Endometrial microvascular endothelial cells (primary cell): ENCODE data around the gene NCOA4. TPM values are rescaled to one million over a fixed set of nuclear protein-coding genes. Genes with fewer than 3 reads are reported as not detected.
"Not testable (repeated sequence)": the region's sequence is repeated elsewhere in the genome, so short reads cannot be mapped to it uniquely, and the experiment has no call there.

Experiments used
- in situ Hi-C: cut with HindIII; loops from 2 replicates; pipeline ENCODE4 v1.10.0; 2017; ENCODE audit warnings: low sequenced_read_pairs, low pct_unique_long_range_greater_than_20kb; ENCODE audit errors: inconsistent ontology term
- total RNA-seq: library from RNA; depleted of rRNA; stranded (reverse); fragments of >200 nt; gene quantifications from one replicate; pipeline ENCODE4 v1.2.3, GENCODE V29; 2015; ENCODE audit errors: inconsistent ontology term

The NCOA4 gene
- total RNA-seq, 1 donor from 2014 or later: 211 TPM

DNA sequence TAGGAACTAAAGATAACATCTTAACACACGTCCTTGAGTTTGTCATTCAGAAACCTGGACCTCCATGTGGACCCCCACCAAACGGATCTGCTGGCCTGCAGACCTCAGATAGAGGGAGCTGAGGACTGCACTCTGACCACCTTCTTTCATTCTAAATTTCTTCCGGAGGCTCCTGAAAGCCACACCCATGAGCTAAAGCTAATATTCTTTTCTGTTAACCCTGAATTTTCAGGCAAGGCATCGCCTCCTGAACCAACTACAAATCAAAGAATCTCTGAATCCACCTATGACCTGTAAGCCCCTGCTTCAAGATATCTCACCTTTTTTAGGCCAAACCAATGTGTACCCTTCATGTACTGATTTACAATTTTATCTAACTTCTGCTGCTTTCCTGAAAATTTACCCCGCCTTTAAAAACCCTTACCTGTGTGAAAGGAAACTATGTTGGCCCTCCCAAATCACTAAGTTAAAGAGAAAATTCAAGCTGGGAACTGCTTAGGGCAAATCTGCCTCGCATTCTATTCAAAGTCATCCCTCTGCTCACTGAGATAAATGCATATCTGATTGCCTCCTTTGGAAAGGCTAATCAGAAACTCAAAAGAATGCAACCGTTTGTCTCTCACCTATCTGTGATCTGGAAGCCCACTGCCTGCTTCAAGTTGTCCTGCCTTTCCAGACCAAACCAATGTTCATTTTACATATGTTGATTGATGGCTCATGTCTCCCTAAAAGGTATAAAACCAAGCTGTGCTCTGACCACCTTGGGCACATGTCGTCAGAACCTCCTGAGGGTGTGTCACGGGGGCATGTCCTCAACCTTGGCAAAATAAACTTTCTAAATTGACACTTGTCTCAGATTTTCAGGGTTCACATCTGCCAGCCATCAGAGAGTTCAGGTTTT lies 23.4 kb upstream of the NCOA4 start:
- in situ Hi-C loops: no loop called here

DNA sequence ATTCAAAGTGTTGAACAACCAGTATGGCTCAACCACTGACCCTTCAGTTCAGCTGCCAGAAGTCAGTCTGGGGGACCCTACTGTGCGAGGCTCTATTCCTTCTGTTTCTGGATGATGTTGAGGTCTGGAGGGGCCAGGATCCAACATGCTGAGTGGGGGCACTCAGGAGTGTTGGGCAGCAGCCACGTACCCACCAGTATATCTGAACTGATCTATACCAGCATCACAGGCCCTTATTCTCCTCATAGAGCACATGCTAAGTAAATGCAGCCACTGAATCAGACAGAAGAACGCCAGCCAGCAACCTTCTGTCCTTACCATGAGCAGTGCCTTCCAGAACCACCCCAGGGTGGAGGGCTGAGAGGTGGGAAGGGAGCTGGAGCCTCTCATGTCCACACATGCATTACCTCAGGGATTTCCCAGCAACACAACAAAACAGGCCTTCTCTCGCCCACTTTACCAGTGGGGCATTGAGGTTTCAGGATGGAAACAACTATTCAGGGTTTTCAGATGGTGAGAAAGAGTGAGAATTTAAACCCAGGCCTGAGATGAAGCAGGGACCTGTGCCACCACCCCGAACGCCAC lies 22.5 kb upstream of the NCOA4 start:
- in situ Hi-C loops: no loop called here

DNA sequence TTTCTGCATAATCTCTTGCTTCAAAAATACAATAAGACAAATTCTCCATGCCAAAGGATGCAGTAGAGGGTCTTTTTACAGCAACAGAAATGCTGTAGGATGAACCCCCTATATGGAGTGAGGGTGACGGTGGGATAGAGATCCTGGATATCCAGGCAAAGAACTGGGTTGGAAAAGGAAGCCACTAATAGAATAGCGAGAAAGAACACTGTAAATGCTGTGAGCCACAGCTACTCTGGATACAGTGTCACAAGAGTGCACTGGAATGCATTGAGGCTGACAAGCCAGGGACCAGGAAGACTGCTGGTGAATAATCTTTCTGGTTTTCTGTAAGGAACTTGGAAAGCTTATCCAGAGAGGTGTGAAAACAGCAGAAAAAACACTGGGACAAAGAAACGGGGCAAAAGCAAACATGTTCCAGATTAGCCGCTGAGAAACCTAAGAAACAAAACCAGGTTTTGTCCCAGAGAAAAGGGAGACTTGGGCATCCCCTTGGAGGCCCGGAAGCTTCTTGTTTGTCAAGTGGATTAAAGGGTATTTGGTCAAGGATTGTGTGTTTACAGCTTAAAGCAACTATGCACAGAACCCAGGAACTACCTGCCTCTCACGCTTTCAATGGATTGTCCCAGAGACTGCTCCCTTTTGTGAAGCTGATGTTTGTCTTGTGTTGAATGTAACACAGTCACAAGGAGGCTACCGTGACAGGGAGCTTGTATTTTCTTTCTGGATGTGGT lies 21.8 kb upstream of the NCOA4 start:
- in situ Hi-C loops: no loop called here

DNA sequence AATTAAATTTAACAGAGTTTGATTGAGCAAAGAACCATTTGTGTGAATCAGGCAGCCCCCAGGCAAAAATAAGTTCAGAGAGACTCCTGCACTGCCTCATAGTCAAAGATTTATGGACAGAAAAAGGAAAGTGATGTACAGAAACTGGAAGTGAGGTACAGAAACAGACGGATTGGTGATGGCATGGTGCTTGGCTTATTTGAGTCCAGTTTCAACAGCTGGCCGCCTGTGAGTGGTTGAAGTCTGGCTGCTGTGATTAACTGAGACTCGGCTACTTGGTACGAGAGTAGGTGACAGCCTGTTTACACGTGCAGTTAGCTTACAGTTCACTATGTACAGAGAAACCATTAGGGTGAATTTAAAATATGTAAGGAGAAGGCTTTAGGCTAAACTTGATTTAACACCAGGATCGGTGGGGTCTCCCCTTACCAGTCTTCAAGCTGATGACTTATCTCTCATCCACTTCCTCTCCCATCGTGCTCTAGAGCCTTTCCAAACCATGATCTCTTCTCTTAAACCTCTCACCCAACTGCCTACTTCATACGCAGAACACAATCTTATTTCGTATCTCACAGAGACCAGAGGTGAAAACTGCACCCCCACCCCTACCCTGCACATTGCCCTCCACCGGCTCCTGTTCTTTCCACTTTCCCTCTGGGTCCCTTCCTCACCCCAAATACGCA lies 20.7 kb upstream of the NCOA4 start:
- in situ Hi-C loops: no loop called here

DNA sequence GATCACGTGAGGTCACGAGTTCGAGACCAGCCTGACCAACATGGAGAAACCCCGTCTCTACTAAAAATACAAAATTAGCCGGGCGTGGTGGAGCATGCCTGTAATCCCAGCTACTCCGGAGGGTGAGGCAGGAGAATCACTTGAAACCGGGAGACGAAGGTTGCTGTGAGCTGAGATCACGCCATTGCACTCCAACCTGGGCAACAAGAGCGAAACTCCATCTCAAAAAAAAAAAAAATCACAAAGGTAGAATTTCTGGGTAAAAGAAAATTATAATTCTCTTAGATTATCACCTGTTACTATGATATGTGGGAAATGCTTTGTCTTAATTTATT lies 19.0 kb upstream of the NCOA4 start:
- in situ Hi-C loops: not testable (repeated sequence)

DNA sequence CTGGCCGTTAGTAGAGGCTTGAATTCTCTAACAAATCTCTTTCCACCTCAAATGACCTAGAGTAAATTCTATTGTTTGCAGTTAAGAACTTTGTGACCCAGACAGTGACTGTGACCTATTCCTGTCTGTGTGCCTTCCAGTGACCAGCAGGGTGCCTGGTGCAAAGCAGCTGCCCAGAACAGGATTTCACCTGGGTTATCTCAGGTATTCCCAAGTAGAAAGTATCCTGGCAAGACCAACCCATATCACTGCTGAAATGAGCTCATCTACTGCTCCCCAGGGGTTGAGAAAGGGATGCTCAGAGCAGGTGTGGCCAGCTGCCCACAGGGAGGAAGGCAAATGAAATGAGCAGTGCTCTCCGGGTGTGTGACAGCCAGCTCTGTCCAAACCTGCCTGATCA lies 17.7 kb upstream of the NCOA4 start:
- in situ Hi-C loops: no loop called here

DNA sequence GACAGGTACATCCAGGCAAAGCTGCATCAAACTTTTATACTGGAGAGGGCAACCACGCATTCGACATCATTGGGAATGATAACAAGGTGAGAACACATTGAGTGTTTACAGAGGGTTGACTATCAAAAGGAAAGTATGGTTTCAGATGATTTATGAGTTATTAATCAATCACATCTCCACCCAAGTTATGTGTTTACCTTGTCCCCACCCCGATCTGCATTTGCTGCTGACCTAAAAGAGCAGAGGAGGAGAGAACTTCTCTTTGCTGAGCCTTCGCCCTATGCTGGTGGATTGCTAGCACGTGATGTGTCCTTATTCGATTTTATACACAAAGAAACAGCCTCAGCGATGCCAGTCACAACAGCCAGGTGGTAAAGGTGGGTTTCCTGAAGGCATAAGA lies 15.8 kb upstream of the NCOA4 start, which contains the start of gene MSMB:
Gene MSMB, minus strand, starts transcription at position 9 of the 400 bp plus-strand sequence. CDS start 32 bp downstream, outside the sequence.
- in situ Hi-C loops: no loop called here

DNA sequence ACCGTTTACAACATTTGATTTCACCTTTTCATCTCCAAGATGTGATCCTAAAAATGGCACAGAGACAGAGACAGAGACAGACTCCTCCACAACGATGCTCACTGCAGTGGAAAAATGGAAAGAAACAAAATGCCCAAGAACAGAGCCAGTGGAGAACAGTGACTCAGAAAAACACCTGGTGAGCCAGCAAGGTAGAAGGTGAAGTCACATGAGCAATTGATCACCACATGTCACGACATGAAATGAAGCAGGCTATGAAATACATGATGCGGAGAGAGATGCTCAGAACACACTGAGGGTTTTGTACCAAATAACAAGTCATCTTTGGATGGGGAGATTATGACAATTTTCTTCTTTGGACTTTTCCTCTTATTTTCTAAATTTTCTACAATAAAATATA lies 12.1 kb upstream of the NCOA4 start:
- in situ Hi-C loops: no loop called here

DNA sequence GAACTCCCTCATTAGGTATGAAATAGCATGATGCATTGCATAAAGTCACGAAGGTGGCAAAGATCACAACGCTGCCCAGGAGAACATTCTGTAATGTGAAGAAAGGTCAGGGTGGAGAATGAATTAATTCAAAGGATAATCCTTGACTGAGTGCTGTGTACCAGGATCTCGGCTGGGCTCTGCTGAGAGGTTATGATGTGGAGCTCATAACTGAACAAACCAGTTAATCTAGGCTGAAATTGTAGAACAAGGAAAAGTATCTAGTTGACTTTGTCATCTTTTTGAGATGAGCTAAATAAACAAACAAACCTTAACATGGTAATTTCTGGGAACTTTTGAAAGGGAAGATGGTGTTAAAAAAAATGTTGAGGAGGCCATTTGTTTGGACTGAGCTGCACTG lies 9.6 kb upstream of the NCOA4 start:
- in situ Hi-C loops: no loop called here

DNA sequence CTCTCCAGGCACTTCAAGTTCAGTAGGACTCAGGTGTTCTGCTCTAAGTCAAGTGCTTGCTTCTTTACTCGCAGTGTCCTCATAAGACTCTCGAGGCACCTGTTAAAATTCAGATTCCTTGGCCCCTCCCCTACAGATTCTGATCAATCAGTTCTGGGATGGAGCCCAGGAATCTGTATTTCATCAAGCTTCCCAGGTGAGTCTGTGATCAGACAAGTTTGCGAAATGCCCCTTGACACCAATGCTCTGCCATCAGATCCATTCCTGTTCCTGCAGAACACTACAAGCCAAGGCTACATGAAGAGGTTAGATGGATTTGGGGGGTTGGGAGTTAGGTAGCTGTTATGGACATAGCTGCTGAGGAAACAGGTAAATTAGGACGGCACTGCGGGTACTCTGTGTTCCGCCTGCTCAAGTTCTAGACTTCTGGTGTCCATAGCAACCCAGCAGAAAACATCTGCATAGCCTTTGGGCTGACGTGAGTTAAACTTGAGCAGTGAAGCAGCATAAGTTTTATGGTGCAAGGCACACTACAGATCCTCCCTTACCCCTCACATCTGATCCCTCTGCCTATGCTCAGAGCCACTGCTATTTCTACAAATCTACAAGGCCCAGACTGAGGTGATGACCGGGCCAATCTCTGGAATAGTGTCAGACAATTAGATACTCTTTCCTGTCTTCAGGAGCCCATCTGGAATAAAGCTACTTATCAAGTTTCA lies 6.8 kb upstream of the NCOA4 start:
- in situ Hi-C loops: no loop called here

DNA sequence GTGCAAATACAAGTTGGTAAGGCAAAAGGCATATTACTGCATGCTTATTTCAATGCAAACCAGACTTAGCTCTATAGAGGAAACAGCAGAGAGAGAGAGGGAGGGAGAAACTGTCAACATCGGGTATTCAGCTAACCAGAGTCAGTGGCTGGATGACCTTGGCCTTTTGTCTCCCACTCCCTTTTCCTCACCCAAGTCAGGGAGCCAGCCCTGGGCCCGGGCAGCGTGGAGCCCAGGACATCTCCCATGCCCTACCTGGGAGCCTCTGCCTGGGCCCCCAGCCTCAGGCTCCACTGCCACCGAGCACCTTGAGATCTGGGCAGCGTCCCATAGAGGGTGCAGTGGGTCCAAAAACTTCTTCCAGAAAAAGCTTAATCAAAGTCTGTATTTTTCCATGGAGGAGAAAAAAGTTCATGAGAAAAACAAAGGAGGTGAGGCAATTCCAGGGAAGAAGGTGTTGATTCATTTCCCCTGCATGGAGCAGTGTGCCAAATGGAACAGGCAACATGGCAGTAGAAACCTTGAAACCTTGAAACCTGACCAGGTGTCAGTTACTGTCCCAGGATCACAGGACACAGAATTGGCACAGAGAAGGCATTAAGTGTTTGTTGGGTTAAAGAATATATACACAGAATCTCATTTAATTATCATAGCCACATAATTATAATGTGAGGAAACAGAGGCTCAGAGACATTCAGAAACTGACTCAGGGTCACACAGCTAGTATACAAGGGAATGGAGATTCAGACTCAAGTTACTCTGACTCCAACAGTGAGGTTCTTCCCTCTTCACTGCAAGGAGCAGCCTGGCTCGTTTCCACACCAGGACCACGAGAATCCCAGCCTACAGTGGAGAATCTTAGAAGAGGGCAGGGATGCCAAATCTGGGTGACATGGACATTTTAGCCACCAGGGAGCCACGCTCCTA lies 5.8 kb upstream of the NCOA4 start:
- in situ Hi-C loops: no loop called here

DNA sequence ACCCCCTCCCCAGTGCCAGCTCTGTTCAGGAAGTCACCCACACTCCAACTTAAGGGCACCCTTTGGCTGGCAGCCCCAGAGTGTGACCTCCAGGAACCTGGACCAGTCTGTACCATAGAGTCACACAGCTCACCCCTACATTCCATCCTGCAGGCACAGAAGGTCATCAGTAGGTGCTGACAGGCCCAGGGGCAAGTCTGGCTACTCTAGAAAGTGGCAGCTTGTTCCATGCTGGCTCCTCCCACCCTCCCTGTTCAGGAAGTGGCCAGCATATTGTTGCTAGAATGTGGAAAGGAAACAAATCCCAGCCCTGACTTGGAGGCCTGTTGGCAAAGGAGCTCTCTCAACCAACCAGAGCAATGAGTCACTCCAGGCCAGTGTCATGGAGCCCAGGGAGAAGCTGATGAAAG lies 3.2 kb upstream of the NCOA4 start:
- in situ Hi-C loops: no loop called here

DNA sequence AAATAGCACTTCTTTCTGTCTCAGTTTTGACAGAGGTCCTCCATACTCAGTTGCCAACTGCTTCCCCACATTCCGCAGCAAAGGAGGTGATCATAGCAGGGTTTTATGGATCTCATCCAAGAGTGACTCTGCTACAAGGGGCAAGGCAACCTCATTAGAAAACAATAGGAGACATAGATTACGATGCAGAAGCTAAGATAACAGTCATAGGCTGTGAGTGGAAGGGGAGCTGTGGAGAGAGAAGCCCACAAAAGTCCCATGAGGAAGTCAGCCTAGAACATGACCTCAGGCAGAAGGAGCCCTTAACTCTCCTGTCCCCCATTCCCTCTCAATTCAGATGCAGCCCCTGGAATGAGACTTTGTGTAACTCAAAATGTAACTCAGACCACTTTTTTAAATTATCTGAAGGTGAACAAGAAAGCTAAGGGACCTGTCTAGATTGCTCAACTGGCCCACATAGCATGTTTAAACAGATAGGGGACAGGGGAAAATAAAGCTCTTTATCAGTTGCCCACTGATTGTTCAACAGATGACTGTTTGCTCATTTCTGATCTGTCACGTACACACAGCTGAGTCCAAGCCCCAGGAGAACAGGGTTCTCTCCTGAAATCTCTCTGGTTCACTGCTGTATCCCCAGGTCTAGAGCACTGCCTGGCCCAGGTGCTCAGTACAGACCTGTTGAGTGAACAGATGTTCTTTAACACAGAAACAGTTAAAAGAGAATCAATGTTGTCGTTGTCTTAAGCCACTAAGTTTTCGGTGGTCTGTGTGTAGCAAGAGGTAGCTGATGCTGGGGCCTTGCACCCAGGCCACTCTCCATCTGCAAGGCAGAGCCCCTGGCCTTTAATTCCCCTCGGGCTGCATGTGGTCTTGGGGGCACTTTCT lies 1.5 kb upstream of the NCOA4 start:
- in situ Hi-C loops: no loop called here

DNA sequence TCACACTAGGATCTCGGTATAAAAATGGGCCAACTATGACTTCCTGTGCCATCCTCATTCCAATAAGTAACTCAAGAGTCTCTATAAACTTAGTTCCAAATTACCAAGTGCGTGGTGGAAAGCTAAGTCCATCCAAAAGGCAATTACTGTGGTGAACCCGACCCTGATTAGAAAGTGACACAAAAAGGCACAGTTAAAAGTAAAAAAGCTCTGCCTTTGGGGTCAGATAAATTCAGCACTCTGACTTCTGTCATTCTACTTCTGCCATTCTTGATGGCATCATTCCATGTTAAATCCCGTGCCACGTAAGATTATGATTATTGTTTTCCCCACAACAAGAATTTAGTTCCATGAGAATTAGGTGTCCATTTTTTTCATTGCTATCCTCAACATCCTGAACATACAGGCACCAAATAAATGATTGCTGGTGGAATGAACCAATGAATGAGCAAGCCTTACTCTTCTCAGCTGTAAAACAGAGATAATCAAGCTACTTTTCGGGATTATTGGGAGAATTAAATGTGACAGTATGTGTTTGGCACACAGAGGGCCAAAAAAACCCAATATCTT lies 877 bp downstream of the NCOA4 start:
- in situ Hi-C loops: no loop called here

DNA sequence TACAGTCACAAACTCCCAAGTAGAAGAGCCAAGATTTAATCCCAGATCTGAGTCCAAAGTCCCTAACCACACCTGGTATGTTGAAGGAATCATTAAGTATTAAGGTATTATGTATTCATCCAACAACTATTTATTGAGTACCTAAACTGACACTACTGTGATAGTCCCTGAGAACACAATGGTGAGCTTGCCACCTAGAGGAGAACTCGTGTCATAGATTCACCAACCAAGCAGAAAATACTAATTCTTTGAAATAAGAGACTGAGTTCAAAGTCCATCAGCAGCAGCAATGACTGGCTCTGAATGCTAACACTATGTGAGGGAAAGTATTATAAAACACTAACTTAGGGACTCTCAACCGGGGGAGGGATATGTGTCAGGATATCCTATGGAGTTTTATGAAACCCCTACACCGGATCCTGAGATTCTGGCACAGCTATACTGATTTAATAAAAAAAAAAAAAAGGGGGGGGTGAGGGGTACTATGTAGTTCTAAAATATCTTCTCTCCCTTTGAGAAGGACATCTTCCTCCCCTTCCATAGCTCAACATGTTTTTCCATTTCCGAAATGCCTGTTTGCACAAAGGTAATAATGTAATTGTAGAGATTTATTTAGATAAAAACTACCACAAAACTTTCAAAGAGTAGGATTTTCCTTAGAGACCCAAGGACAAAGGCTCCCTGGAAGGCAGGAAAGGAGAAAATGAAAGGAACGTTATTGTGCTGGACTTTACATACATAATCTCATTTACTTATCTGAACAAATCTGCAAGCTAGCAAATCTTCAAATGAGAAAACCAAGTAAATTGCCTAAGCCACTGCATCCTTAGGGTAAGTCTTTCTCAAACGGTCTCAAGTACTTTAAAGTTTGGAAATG lies 1.6 kb downstream of the NCOA4 start:
- in situ Hi-C loops: no loop called here

DNA sequence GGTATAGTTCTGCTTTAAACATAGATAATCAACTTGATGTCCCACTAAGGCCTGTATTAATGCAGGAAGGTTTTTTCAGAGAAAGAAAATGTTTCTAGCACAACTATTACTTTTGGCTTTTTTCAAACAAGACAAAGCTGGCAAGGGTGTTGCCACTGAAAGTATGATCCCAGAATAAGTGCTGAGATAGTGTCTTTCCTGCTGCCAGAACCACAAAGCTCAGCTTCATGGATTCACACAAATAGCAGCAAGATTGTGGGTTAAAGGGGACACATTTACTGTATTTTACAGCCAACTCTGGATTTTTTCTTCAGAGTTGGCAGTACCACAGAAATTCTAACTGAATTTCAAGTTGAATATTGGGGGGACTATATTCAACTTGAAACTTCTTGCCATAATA lies 4.3 kb downstream of the NCOA4 start:
- in situ Hi-C loops: no loop called here
